Measurements from ENCODE around the gene UNKL.

UNKL gene

DNA sequence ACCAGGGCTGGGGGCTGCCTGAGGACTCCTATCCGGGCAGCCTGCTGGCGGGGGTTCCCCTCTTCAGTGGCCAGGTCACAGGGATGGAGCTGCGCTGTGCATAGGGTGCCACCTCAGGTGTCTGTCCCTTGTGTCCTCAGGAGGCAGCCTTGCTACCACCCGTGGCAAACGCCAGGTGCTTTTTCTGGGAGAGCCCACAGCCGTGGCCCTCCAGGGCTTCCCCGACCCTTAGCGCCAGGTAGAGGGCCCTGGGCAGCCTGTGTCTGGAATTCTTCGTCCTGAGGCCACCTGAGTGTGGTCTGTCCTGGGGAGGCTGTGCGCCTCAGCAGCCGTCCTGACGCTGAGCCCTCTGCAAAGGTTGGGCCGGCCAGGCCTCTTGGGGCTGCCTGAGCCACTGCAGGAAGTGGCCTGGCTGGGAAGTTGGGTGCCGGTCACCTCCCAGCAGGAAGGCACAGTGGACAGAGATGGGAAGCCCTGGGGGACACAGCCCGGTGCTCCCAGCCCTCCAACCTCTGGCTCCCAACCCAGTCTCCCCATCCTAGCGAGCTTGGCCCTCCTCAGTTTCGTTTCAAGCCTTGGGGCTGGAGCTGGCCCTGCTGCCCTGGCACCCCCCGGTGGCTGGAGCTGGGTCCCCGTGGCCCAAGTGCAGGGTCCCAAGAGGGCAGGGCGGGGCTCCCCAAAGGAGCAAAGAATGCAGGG is 88.7 kb downstream of the UNKL start:
- H4K20me1 ChIP-seq (ENCODE audit: insufficient read depth, low read length) = peaks cover 48% of the 10 kb centered on the region
- H3K9me3 ChIP-seq (ENCODE audit: insufficient read depth, low read length, severe bottlenecking) = no peaks in the 10 kb centered on the region
- H3K4me3 ChIP-seq (ENCODE audit: low read depth in 1 of 2, low read length in 2 of 2) = no peak overlapping the region
- no peak overlapping the region for H3K9ac ChIP-seq (ENCODE audit: low read depth, low read length)
- ATAC-seq (ENCODE audit: insufficient read depth, low read depth) = peak; percentile 32; the same call in 2 of the 3 replicates
- peaks cover 3% of the 10 kb centered on the region; the same call in 1 of the 2 replicates for H3K79me2 ChIP-seq (ENCODE audit: insufficient read depth, low read length)
- no peak for DNase-seq
- H3K27me3 ChIP-seq (ENCODE audit: insufficient read depth, low read length, poor library complexity) = no peaks in the 10 kb centered on the region
- peaks cover 45% of the 10 kb centered on the region for H3K36me3 ChIP-seq (ENCODE audit: insufficient read depth, low read length)
- no peak overlapping the region for H2AFZ ChIP-seq (ENCODE audit: low read depth, low read length)
- H3K4me2 ChIP-seq (ENCODE audit: insufficient read depth, low read length) = no peak overlapping the region
- H3K4me1 ChIP-seq (ENCODE audit: insufficient read depth, low read length) = no peaks in the 10 kb centered on the region
- TF ChIP-seq, protein P1, sequence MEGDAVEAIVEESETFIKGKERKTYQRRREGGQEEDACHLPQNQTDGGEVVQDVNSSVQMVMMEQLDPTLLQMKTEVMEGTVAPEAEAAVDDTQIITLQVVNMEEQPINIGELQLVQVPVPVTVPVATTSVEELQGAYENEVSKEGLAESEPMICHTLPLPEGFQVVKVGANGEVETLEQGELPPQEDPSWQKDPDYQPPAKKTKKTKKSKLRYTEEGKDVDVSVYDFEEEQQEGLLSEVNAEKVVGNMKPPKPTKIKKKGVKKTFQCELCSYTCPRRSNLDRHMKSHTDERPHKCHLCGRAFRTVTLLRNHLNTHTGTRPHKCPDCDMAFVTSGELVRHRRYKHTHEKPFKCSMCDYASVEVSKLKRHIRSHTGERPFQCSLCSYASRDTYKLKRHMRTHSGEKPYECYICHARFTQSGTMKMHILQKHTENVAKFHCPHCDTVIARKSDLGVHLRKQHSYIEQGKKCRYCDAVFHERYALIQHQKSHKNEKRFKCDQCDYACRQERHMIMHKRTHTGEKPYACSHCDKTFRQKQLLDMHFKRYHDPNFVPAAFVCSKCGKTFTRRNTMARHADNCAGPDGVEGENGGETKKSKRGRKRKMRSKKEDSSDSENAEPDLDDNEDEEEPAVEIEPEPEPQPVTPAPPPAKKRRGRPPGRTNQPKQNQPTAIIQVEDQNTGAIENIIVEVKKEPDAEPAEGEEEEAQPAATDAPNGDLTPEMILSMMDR (IDR thresholded peaks at IDR 0.05; ENCODE audit: borderline replicate concordance, extremely low read depth, low read length, poor library complexity, severe bottlenecking) = no peak
- no peak for TF ChIP-seq EZH2 (IDR thresholded peaks at IDR 0.05; ENCODE audit: borderline replicate concordance, low read depth, low read length, severe bottlenecking)
- H3K27ac ChIP-seq (ENCODE audit: low read length) = no peak overlapping the region

DNA sequence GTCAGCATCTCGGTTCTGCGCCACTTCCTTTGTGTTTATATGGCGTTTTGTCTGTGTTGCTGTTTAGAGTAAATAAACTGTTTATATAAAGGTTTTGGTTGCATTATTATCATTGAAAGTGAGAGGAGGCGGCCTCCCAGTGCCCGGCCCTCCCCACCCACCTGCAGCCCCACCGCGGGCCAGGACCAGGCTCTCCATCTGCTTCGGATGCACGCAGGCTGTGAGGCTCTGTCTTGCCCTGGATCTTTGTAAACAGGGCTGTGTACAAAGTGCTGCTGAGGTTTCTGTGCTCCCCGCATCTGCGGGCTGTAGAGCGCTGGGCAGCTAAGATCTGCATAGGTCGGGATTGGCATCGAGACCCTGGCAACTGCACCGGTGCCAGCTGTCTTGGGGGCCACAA is 89.2 kb downstream of the UNKL start:
- no peak overlapping the region for H3K27ac ChIP-seq (ENCODE audit: low read length)
- no peak overlapping the region for H3K4me2 ChIP-seq (ENCODE audit: insufficient read depth, low read length)
- no peaks in the 10 kb centered on the region for H3K27me3 ChIP-seq (ENCODE audit: insufficient read depth, low read length, poor library complexity)
- H3K36me3 ChIP-seq (ENCODE audit: insufficient read depth, low read length) = peaks cover 51% of the 10 kb centered on the region
- no peak for TF ChIP-seq EZH2 (IDR thresholded peaks at IDR 0.05; ENCODE audit: borderline replicate concordance, low read depth, low read length, severe bottlenecking)
- TF ChIP-seq, protein P1 (IDR thresholded peaks at IDR 0.05; ENCODE audit: borderline replicate concordance, extremely low read depth, low read length, poor library complexity, severe bottlenecking) = no peak
- ATAC-seq (ENCODE audit: insufficient read depth, low read depth) (0 out of 3 replicates have a peak, but pooled peaks have one; percentile 6), DNase-seq (no peak)
- no peak overlapping the region for H2AFZ ChIP-seq (ENCODE audit: low read depth, low read length)
- H4K20me1 ChIP-seq (ENCODE audit: insufficient read depth, low read length) = peaks cover 54% of the 10 kb centered on the region
- H3K4me3 ChIP-seq (ENCODE audit: low read depth in 1 of 2, low read length in 2 of 2) = no peak overlapping the region
- H3K9ac ChIP-seq (ENCODE audit: low read depth, low read length) = no peak overlapping the region
- no peaks in the 10 kb centered on the region for H3K9me3 ChIP-seq (ENCODE audit: insufficient read depth, low read length, severe bottlenecking)
- H3K79me2 ChIP-seq (ENCODE audit: insufficient read depth, low read length) = peaks cover 7% of the 10 kb centered on the region; the same call in 1 of the 2 replicates
- H3K4me1 ChIP-seq (ENCODE audit: insufficient read depth, low read length) = no peaks in the 10 kb centered on the region

DNA sequence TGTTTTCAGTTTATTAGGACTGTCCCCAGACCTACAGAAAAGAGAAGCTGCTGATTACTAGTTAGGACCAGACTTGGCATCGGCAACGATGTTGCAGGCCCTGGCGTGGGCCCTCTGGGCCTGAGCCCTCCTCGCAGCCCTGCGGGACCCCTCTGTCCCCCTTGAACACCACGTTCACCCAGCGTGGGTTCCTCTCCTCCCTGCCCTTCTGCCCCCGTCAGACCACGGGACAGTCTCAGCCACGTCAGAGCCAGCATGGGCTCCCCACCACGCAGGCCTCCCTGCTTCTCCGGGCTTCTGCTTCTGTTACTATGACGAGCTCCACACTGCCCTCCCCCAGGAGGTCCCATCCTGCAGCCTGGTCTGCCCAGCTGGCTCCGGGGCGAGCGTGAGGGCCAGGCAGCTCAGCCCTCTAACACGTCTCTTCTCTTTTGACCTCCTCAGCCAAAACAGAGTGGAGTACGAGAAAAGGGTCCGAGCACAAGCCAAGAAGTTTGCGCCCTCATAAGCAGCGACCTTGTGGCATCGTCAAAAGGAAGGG is 90.1 kb downstream of the UNKL start:
- no peak for ATAC-seq (ENCODE audit: insufficient read depth, low read depth)
- Histone ChIP-seq H3K36me3 (ENCODE audit: insufficient read depth, low read length) (peaks cover 60% of the 10 kb centered on the region), H3K9ac (ENCODE audit: low read depth, low read length) (no peak overlapping the region), H3K27ac (ENCODE audit: low read length) (no peak overlapping the region), H3K4me3 (ENCODE audit: low read depth in 1 of 2, low read length in 2 of 2) (no peak overlapping the region), H2AFZ (ENCODE audit: low read depth, low read length) (no peak overlapping the region), H3K4me1 (ENCODE audit: insufficient read depth, low read length) (no peaks in the 10 kb centered on the region), H3K79me2 (ENCODE audit: insufficient read depth, low read length) (peaks cover 16% of the 10 kb centered on the region; the same call in 1 of the 2 replicates), H3K9me3 (ENCODE audit: insufficient read depth, low read length, severe bottlenecking) (no peaks in the 10 kb centered on the region), H3K27me3 (ENCODE audit: insufficient read depth, low read length, poor library complexity) (no peaks in the 10 kb centered on the region), H4K20me1 (ENCODE audit: insufficient read depth, low read length) (peaks cover 63% of the 10 kb centered on the region), H3K4me2 (ENCODE audit: insufficient read depth, low read length) (no peak overlapping the region)
- DNase-seq = no peak
- TF ChIP-seq, protein P1 (IDR thresholded peaks at IDR 0.05; ENCODE audit: borderline replicate concordance, extremely low read depth, low read length, poor library complexity, severe bottlenecking) = no peak
- no peak for TF ChIP-seq EZH2 (IDR thresholded peaks at IDR 0.05; ENCODE audit: borderline replicate concordance, low read depth, low read length, severe bottlenecking)
